ENCODE measurements around the gene WNT11. TPM values are rescaled to one million over a fixed set of nuclear protein-coding genes. Genes with fewer than 3 reads are reported as not detected.

The WNT11 gene
- total RNA-seq, 1 experiment from 2014 or later = not detected

GRCh38 chr11:76186776-76187279 lies 19.5 kb downstream of the WNT11 start:
- POLR2A ChIA-PET (ENCODE audit: unreplicated experiment) = no interaction called here
- no TSS peak for BruUV-seq (replicated peaks)
- intact Hi-C loops (cut with micrococcal nuclease; ENCODE audit: unreplicated experiment) = no loop called here
- Histone ChIP-seq H3F3A (ENCODE audit: insufficient read depth, low read depth) (no peaks in the 10 kb centered on the region), H3K36me3 (ENCODE audit: low read depth) (no peaks in the 10 kb centered on the region), H3K79me2 (ENCODE audit: low read depth) (no peaks in the 10 kb centered on the region), H3K27me3 (ENCODE audit: insufficient read depth, low read depth) (no peaks in the 10 kb centered on the region), H3K9me2 (ENCODE audit: insufficient read depth) (no peaks in the 10 kb centered on the region), H3K27ac (no peak overlapping the region), H3K4me3 (no peak overlapping the region), H3K4me1 (replicated peaks; ENCODE audit: insufficient read depth) (0 out of 2 replicates have a peak, but pooled peaks cover 7% of the 10 kb centered on the region), H4K20me1 (ENCODE audit: insufficient read depth) (no peaks in the 10 kb centered on the region), H2AFZ (no peak overlapping the region), H3K4me2 (no peak overlapping the region), H3K9me3 (ENCODE audit: insufficient read depth, low read depth) (no peaks in the 10 kb centered on the region)
- no peak for TF ChIP-seq EZH2 (IDR thresholded peaks at IDR 0.05; ENCODE audit: low read depth)
- TF ChIP-seq CTCF (conservative IDR thresholded peaks at IDR 0.05) = no peak
- no peak for DNase-seq
- CTCF ChIA-PET = interaction anchor here (0.6 kb wide), 1 partner anchor 125 kb away, joined by 4 read pairs; no protein-coding TSS in a partner anchor

DNA sequence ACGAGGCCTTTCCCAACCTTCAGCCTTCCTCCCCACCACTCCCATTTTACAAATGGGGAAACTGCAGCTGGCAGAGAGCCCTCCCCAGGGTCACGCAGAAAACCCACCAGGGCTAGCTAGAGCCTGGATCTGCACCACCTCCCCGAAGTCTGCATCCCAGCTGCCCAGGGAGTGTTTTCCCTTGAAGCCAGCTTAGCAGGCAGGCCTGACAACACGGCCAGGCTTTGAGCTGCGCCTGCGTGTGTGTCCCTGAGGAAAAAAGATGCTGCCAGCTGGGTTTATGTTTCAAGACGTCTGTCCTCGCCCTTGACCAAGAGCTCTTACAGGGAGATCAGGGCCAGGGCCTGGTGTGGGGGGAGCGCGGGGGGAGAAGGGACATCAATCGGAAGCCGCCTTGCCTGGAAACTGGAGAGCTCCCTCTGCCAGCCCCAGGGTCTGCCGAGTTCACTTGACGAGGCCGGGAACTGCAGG lies 20.3 kb downstream of the WNT11 start:
- ChIA-PET CTCF (interaction anchor here (0.6 kb wide), 1 partner anchor 126 kb away, joined by 4 read pairs; no protein-coding TSS in a partner anchor), POLR2A (ENCODE audit: unreplicated experiment) (no interaction called here)
- 0 out of 2 replicates have a peak, but pooled peaks cover 7% of the 10 kb centered on the region for H3K4me1 ChIP-seq (replicated peaks; ENCODE audit: insufficient read depth)
- H3K9me3 ChIP-seq (ENCODE audit: insufficient read depth, low read depth) = no peaks in the 10 kb centered on the region
- no peak overlapping the region for H3K27ac ChIP-seq
- H3F3A ChIP-seq (ENCODE audit: insufficient read depth, low read depth) = no peaks in the 10 kb centered on the region
- intact Hi-C loops (cut with micrococcal nuclease; ENCODE audit: unreplicated experiment) = no loop called here
- TF ChIP-seq CTCF (conservative IDR thresholded peaks at IDR 0.05) = no peak
- no peak for TF ChIP-seq EZH2 (IDR thresholded peaks at IDR 0.05; ENCODE audit: low read depth)
- H3K9me2 ChIP-seq (ENCODE audit: insufficient read depth) = no peaks in the 10 kb centered on the region
- no peak overlapping the region for H3K4me2 ChIP-seq
- no peaks in the 10 kb centered on the region for H3K79me2 ChIP-seq (ENCODE audit: low read depth)
- H3K36me3 ChIP-seq (ENCODE audit: low read depth) = no peaks in the 10 kb centered on the region
- no peak overlapping the region for H3K4me3 ChIP-seq
- DNase-seq = no peak
- no peak overlapping the region for H2AFZ ChIP-seq
- no TSS peak for BruUV-seq (replicated peaks)
- no peaks in the 10 kb centered on the region for H4K20me1 ChIP-seq (ENCODE audit: insufficient read depth)
- no peaks in the 10 kb centered on the region for H3K27me3 ChIP-seq (ENCODE audit: insufficient read depth, low read depth)

- CTCF ChIA-PET = no interaction called here
- Histone ChIP-seq H3K27me3 (ENCODE audit: insufficient read depth, low read depth) (no peaks in the 10 kb centered on the region), H3K4me2 (no peak overlapping the region), H3K27ac (no peak overlapping the region), H3K36me3 (ENCODE audit: low read depth) (no peaks in the 10 kb centered on the region), H3K79me2 (ENCODE audit: low read depth) (no peaks in the 10 kb centered on the region), H2AFZ (no peak overlapping the region), H3F3A (ENCODE audit: insufficient read depth, low read depth) (no peaks in the 10 kb centered on the region), H3K9me2 (ENCODE audit: insufficient read depth) (no peaks in the 10 kb centered on the region), H3K9me3 (ENCODE audit: insufficient read depth, low read depth) (no peaks in the 10 kb centered on the region), H4K20me1 (ENCODE audit: insufficient read depth) (no peaks in the 10 kb centered on the region), H3K4me1 (replicated peaks; ENCODE audit: insufficient read depth) (0 out of 2 replicates have a peak, but pooled peaks cover 7% of the 10 kb centered on the region), H3K4me3 (no peak overlapping the region)
- intact Hi-C loops (cut with micrococcal nuclease; ENCODE audit: unreplicated experiment) = no loop called here
- no peak for DNase-seq
- BruUV-seq (replicated peaks) = no TSS peak
- TF ChIP-seq CTCF (conservative IDR thresholded peaks at IDR 0.05) (no peak), EZH2 (IDR thresholded peaks at IDR 0.05; ENCODE audit: low read depth) (no peak)
- POLR2A ChIA-PET (ENCODE audit: unreplicated experiment) = no interaction called here
Measured at GRCh38 chr11:76185511-76185910, 20.8 kb downstream of the WNT11 start.

Measured in PC-9 (cell line).